PFSK-1 (cell line): ENCODE results near the gene GRB2.

Experiments
- FOXP2 ChIP-seq: optimal IDR thresholded peaks from 2 replicates; pipeline ENCODE3; 2011; ENCODE audit warnings: borderline replicate concordance, control low read depth, inconsistent platforms; ENCODE audit not compliant: insufficient read depth; ENCODE audit errors: extremely low read length, extremely low read depth
- POLR2AphosphoS5 ChIP-seq: IDR thresholded peaks from 2 replicates; pipeline ENCODE4 v1.6.1; 2012; ENCODE audit warnings: low read depth, mild to moderate bottlenecking, control low read depth, low read length, moderate library complexity
- SIN3A ChIP-seq: IDR thresholded peaks from 2 replicates; pipeline ENCODE4 v1.6.1; 2012; ENCODE audit warnings: mild to moderate bottlenecking, low read length, moderate library complexity, borderline replicate concordance; ENCODE audit not compliant: insufficient read depth
- TAF1 ChIP-seq: IDR thresholded peaks from 2 replicates; pipeline ENCODE4 v1.6.1; 2012; ENCODE audit warnings: low read length, control low read depth, borderline replicate concordance; ENCODE audit not compliant: insufficient read depth
- TF ChIP-seq, protein P1 (sequence below), 2 experiments: IDR thresholded peaks; 2 replicates each; pipeline versions ENCODE4 v1.6.1 to v1.8.0; 2011 to 2012; ENCODE audit warnings: low read depth in 2 of 2, low read length in 2 of 2, control low read depth in 1 of 2, inconsistent platforms in 1 of 2, mild to moderate bottlenecking in 1 of 2, moderate library complexity in 1 of 2; ENCODE audit not compliant: insufficient read depth in 1 of 2

The GRB2 gene

DNA sequence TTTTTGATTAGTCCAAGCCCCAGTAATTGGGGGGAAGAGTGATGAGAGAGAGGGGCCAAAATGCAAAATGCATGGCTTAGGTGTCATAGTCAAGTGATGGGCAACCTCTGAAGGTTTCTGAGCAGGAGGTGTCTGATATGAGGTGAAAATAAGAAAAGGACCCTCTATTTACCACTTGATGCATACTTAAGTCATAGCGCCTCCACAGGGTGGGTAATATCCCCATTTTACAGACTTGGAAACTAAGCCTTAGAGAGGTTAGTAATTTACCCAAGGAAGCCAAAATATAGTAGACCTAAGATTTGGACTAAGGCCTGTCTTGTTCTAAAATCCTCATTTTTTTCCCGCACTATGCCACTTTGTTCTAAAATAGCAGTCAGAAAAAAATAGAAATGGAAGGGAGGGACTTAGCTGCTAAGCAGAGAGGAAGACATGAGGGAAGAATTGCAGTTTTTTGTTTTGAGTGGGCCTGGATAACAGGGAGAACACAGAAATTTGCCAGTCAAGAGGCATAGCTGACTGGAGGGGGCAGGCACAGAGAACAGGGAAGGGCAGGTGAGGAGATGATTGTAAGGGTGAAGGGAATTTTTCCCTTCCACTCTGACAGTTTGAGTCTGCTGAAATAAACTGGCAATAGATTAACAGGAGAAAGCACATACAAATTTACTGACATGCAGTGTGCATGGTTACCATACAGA, 2.3 kb upstream of the GRB2 start:
- TF ChIP-seq SIN3A (no peak), TAF1 (no peak), FOXP2 (no peak), POLR2AphosphoS5 (no peak)
- TF ChIP-seq, protein P1, sequence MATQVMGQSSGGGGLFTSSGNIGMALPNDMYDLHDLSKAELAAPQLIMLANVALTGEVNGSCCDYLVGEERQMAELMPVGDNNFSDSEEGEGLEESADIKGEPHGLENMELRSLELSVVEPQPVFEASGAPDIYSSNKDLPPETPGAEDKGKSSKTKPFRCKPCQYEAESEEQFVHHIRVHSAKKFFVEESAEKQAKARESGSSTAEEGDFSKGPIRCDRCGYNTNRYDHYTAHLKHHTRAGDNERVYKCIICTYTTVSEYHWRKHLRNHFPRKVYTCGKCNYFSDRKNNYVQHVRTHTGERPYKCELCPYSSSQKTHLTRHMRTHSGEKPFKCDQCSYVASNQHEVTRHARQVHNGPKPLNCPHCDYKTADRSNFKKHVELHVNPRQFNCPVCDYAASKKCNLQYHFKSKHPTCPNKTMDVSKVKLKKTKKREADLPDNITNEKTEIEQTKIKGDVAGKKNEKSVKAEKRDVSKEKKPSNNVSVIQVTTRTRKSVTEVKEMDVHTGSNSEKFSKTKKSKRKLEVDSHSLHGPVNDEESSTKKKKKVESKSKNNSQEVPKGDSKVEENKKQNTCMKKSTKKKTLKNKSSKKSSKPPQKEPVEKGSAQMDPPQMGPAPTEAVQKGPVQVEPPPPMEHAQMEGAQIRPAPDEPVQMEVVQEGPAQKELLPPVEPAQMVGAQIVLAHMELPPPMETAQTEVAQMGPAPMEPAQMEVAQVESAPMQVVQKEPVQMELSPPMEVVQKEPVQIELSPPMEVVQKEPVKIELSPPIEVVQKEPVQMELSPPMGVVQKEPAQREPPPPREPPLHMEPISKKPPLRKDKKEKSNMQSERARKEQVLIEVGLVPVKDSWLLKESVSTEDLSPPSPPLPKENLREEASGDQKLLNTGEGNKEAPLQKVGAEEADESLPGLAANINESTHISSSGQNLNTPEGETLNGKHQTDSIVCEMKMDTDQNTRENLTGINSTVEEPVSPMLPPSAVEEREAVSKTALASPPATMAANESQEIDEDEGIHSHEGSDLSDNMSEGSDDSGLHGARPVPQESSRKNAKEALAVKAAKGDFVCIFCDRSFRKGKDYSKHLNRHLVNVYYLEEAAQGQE (IDR thresholded peaks at IDR 0.05; ENCODE audit: insufficient read depth in 1 of 2, low read depth in 2 of 2, low read length in 2 of 2) = no peak

DNA sequence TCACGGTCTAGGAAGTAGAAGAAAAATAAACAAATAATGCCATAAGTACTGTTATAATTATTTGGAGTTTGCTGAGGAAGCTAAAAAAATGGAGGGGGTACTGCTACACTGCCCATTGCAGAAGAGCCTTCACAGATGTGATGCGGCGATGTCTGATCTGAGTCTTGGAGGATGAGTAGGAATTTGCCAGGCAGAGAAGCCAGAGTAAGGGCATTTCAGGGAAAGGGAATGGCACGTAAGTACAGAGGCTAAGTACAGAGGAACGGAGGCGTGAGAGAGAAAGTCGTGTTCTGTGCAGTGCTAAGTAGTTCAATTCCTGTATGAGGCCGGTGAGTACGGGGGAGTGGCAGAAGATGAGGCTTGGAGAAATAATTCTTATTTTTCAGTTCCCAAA, 741 bp upstream of the GRB2 start:
- TF ChIP-seq SIN3A (no peak), FOXP2 (no peak), TAF1 (no peak), POLR2AphosphoS5 (no peak)
- TF ChIP-seq, protein P1 (IDR thresholded peaks at IDR 0.05; ENCODE audit: insufficient read depth in 1 of 2, low read depth in 2 of 2, low read length in 2 of 2) = no peak

DNA sequence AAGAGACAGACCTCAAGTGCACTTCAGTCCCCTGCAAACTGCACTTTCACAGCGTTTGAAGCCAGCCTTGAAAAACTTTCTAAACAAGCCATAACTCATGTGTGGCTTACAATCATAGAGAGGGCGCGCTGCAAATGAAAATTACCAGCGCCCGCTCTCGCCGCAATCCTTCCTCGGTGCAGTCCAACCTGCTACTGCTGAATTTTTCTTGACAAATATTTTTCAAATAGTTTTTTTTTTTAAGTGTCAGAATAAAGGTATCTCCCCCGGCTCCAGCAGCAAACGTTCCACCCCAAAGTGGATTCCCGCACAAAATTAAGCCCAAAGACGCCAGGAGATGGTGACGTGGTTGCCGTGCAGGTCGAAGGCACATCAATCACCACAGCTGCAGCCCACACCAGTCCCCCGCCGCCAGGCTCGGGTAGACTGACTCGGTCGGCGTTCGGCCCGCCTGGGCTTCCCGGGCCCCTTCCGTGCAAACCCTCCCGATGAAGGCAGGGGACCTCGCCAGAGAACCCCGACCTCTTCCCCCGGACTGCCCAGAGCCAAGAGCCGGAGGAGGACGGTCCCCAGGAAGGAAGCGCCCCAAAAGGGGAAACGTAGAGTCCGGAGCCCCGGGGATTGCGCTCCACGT, 630 bp downstream of the GRB2 start:
- TF ChIP-seq FOXP2 = no peak
- TF ChIP-seq SIN3A = no peak
- no peak for TF ChIP-seq POLR2AphosphoS5
- TF ChIP-seq, protein P1 (IDR thresholded peaks at IDR 0.05; ENCODE audit: insufficient read depth in 1 of 2, low read depth in 2 of 2, low read length in 2 of 2) = no peak
- TF ChIP-seq TAF1 = no peak

DNA sequence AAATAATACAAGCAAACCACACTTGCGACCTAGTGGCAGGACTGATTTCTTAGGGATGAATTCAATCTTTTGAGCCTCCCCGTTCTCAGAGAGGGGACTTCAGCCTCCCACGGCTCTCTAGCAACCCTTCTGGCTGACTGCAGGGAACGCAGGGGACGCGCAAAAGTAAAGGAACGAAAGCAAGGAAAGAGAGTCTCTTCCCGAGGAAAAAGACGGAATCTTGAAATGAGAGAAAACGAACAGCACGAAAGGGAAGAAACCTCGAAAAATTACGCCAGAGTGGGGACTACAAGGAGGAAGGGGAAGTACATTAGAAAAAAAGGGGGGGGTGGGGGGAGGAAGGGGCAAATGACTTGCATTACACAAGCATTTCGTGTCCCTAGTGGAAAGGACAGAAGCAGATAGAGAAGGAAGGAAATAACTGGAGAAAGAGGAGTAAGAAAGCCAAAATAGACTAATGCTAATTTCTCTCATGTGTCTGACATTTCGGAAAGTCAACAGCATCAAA, 1.2 kb downstream of the GRB2 start:
- TF ChIP-seq, protein P1 (IDR thresholded peaks at IDR 0.05; ENCODE audit: insufficient read depth in 1 of 2, low read depth in 2 of 2, low read length in 2 of 2) = no peak
- TF ChIP-seq TAF1 (no peak), POLR2AphosphoS5 (no peak), SIN3A (no peak; the same call in 1 of the 2 replicates), FOXP2 (no peak)
